ENCODE data around the gene SELENBP1. TPM values are rescaled to one million over a fixed set of nuclear protein-coding genes. Genes with fewer than 3 reads are reported as not detected.

The SELENBP1 gene
- total RNA-seq, 4 donors from 2014 or later = 32.6 to 100 (median 54.7) TPM

GRCh38 chr1:151346082-151346768 is 26.3 kb downstream of the SELENBP1 start:
- TF ChIP-seq CTCF (IDR thresholded peaks at IDR 0.05; ENCODE audit: low read depth) = no peak

DNA sequence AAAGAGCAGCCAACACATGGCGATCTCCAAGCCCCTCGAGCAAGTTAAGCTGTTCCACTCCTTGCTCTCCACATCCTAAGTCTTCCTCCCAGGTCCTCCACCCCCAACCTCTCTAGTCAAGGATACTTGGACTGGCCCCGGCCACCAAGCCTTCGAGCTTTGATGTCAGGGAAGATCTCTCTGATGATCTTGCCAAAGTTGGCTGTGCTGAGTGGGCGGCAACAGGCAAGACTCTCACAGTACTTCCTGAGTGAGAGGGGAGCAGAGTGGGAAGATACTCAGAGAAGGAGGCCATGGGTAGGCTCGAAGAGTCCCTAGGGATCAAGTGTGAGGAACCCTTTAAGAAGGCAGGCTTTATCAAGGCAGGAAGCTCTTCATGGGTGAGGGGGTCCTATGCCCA is 28.2 kb downstream of the SELENBP1 start:
- TF ChIP-seq CTCF (IDR thresholded peaks at IDR 0.05; ENCODE audit: low read depth) = no peak

DNA sequence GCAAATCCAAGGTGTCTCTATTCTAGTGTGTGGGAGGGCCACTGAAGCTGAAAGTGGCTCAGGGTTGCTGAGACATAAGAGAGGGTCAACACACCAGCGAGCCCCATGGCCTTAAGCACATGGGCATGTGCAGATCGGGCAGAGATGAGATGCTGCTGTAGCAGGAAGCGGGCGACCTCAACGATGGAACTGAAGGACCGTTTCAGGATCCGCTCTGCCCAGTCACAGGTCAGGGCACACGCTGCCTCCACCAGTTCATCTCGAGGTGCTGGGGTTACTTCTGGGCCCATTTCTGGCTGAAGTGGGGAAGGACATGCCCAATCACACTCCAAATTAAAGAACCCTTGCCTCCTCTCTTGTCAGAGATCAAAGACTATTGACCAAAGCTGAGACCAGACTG is 28.9 kb downstream of the SELENBP1 start:
- no peak for TF ChIP-seq CTCF (IDR thresholded peaks at IDR 0.05; ENCODE audit: low read depth)

- no peak for TF ChIP-seq CTCF (IDR thresholded peaks at IDR 0.05; ENCODE audit: low read depth)
Observed at GRCh38 chr1:151342569-151342968, 29.9 kb downstream of the SELENBP1 start.

DNA sequence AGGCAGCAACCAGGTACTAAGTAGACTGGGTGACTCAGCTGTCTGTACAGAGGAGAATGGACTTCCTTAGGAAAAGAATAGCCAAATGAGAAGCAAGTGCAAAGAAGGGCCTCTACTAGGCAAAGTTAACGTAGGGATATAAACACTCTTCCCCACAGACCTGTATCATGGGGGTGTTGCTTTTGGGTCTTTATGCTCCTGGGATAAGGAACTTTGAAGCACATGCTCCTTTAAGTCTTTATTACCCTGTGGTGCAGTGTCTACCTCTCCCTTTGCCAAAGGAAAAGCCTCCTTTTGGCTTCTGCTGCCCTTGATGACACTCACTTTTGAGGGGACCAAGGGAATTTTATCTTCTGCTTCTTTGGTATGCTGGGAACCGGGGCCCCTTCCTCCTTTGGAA is 30.5 kb downstream of the SELENBP1 start:
- no peak for TF ChIP-seq CTCF (IDR thresholded peaks at IDR 0.05; ENCODE audit: low read depth)

DNA sequence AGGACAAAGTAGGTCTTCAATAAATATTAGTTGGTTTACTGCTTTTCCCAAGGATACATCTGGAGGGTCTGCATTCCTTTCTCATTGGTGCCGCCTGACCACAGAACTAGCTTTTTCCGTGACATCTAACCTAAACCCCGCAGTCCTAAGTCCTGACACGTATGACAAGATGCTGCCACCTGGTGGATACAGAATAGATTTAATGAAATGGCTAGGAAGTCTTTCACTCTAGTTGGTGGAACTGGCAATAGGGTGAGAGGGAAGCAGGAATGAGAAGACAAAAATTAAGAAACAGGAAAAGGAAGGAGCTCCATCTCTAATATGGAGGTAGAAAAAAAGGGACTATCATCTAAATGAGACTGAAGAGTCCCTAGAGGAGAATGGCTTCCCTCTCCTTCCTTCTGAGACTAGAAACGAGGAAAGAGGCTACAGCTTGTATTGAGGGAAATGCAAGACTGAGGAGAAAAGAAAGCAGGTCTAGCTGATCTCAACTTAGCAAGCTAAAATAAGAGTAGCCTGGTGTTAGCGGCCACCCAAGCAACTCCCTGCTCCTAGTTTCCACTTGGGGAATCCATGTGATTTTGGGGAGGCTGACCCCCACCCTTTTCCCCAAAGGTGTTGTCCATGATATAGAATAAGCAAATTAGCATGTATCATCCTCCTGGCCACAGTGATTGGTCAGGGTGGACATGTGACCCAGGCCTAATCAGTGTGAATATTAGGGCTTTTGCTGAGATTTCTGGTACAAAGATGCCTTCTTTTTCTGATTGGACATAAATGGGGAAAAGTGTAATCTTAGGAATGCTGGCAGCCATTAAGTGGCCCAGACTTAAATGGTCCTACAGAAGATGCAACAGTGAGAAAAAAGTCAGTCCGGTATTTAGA is 31.4 kb downstream of the SELENBP1 start:
- TF ChIP-seq CTCF (IDR thresholded peaks at IDR 0.05; ENCODE audit: low read depth) = no peak

- no peak for TF ChIP-seq CTCF (IDR thresholded peaks at IDR 0.05; ENCODE audit: low read depth)
Observed at GRCh38 chr1:151336556-151336955, 35.9 kb downstream of the SELENBP1 start.
